ENCODE measurements around the gene MED20. TPM values are rescaled to one million over a fixed set of nuclear protein-coding genes. Genes with fewer than 3 reads are reported as not detected.
"Not testable (repeated sequence)": the region's sequence is repeated elsewhere in the genome, so short reads cannot be mapped to it uniquely, and the experiment has no call there.

The MED20 gene
- polyA plus RNA-seq, 1 donor: 26.0 TPM

- no peak for DNase-seq
- Histone ChIP-seq H3K4me1 (ENCODE audit: control insufficient read depth, insufficient read depth, low read length) (no peaks in the 10 kb centered on the region), H3K36me3 (ENCODE audit: control insufficient read depth, insufficient read depth, low read length) (no peaks in the 10 kb centered on the region), H3K4me3 (ENCODE audit: low read length) (no peak overlapping the region), H3K27ac (ENCODE audit: low read length) (no peak overlapping the region), H3K9me3 (ENCODE audit: control insufficient read depth, low read depth, low read length) (no peaks in the 10 kb centered on the region), H3K27me3 (ENCODE audit: control insufficient read depth, insufficient read depth, low read length) (no peaks in the 10 kb centered on the region)
- no CpG with 5 or more reads among the region's 1 CpG for whole genome bisulfite sequencing (ENCODE audit: insufficient coverage, low lambda C conversion rate)
Observed at GRCh38 chr6:41963371-41963770, 42.4 kb upstream of the MED20 start.

GRCh38 chr6:41960028-41960427, 39.1 kb upstream of the MED20 start:
- Histone ChIP-seq H3K27me3 (ENCODE audit: control insufficient read depth, insufficient read depth, low read length) (no peaks in the 10 kb centered on the region), H3K36me3 (ENCODE audit: control insufficient read depth, insufficient read depth, low read length) (no peaks in the 10 kb centered on the region), H3K9me3 (ENCODE audit: control insufficient read depth, low read depth, low read length) (no peaks in the 10 kb centered on the region), H3K4me1 (ENCODE audit: control insufficient read depth, insufficient read depth, low read length) (no peaks in the 10 kb centered on the region), H3K27ac (ENCODE audit: low read length) (no peak overlapping the region), H3K4me3 (ENCODE audit: low read length) (no peak overlapping the region)
- WGBS (ENCODE audit: insufficient coverage, low lambda C conversion rate): 100% methylated on average over 2 of the region's 4 CpGs
- DNase-seq: no peak

GRCh38 chr6:41958022-41958856, 37.3 kb upstream of the MED20 start:
- 100% methylated on average over 2 of the region's 6 CpGs for whole genome bisulfite sequencing (ENCODE audit: insufficient coverage, low lambda C conversion rate)
- Histone ChIP-seq H3K27me3 (ENCODE audit: control insufficient read depth, insufficient read depth, low read length) (no peaks in the 10 kb centered on the region), H3K4me3 (ENCODE audit: low read length) (no peak overlapping the region), H3K9me3 (ENCODE audit: control insufficient read depth, low read depth, low read length) (no peaks in the 10 kb centered on the region), H3K27ac (ENCODE audit: low read length) (no peak overlapping the region), H3K36me3 (ENCODE audit: control insufficient read depth, insufficient read depth, low read length) (no peaks in the 10 kb centered on the region), H3K4me1 (ENCODE audit: control insufficient read depth, insufficient read depth, low read length) (no peaks in the 10 kb centered on the region)
- DNase-seq: no peak

- no peaks in the 10 kb centered on the region for H3K4me1 ChIP-seq (ENCODE audit: control insufficient read depth, insufficient read depth, low read length)
- no peaks in the 10 kb centered on the region for H3K9me3 ChIP-seq (ENCODE audit: control insufficient read depth, low read depth, low read length)
- no CpG with 5 or more reads among the region's 4 CpGs for WGBS (ENCODE audit: insufficient coverage, low lambda C conversion rate)
Observed at GRCh38 chr6:41957117-41957516, 36.2 kb upstream of the MED20 start.

GRCh38 chr6:41955412-41955811, 34.5 kb upstream of the MED20 start:
- H3K36me3 ChIP-seq (ENCODE audit: control insufficient read depth, insufficient read depth, low read length): no peaks in the 10 kb centered on the region
- no peaks in the 10 kb centered on the region for H3K4me1 ChIP-seq (ENCODE audit: control insufficient read depth, insufficient read depth, low read length)
- H3K27me3 ChIP-seq (ENCODE audit: control insufficient read depth, insufficient read depth, low read length): no peaks in the 10 kb centered on the region
- no peak overlapping the region for H3K4me3 ChIP-seq (ENCODE audit: low read length)
- H3K9me3 ChIP-seq (ENCODE audit: control insufficient read depth, low read depth, low read length): no peaks in the 10 kb centered on the region
- 100% methylated on average over 1 of the region's 2 CpGs for whole genome bisulfite sequencing (ENCODE audit: insufficient coverage, low lambda C conversion rate)
- DNase-seq: no peak
- no peak overlapping the region for H3K27ac ChIP-seq (ENCODE audit: low read length)

More at GRCh38 chr6:41957117-41957516, 36.2 kb upstream of the MED20 start:
- DNase-seq: no peak
- Histone ChIP-seq H3K36me3 (ENCODE audit: control insufficient read depth, insufficient read depth, low read length) (no peaks in the 10 kb centered on the region), H3K27me3 (ENCODE audit: control insufficient read depth, insufficient read depth, low read length) (no peaks in the 10 kb centered on the region), H3K4me3 (ENCODE audit: low read length) (no peak overlapping the region), H3K27ac (ENCODE audit: low read length) (no peak overlapping the region)

- Histone ChIP-seq H3K4me1 (ENCODE audit: control insufficient read depth, insufficient read depth, low read length) (no peaks in the 10 kb centered on the region), H3K4me3 (ENCODE audit: low read length) (no peak overlapping the region), H3K27me3 (ENCODE audit: control insufficient read depth, insufficient read depth, low read length) (no peaks in the 10 kb centered on the region), H3K36me3 (ENCODE audit: control insufficient read depth, insufficient read depth, low read length) (no peaks in the 10 kb centered on the region), H3K27ac (ENCODE audit: low read length) (no peak overlapping the region), H3K9me3 (ENCODE audit: control insufficient read depth, low read depth, low read length) (no peaks in the 10 kb centered on the region)
- no CpG with 5 or more reads among the region's 2 CpGs for WGBS (ENCODE audit: insufficient coverage, low lambda C conversion rate)
- no peak for DNase-seq
Observed at GRCh38 chr6:41954668-41955067, 33.7 kb upstream of the MED20 start.

GRCh38 chr6:41947581-41948220, 26.8 kb upstream of the MED20 start:
- Histone ChIP-seq H3K4me3 (ENCODE audit: low read length) (no peak overlapping the region), H3K9me3 (ENCODE audit: control insufficient read depth, low read depth, low read length) (no peaks in the 10 kb centered on the region), H3K4me1 (ENCODE audit: control insufficient read depth, insufficient read depth, low read length) (no peaks in the 10 kb centered on the region), H3K36me3 (ENCODE audit: control insufficient read depth, insufficient read depth, low read length) (no peaks in the 10 kb centered on the region), H3K27ac (ENCODE audit: low read length) (no peak overlapping the region), H3K27me3 (ENCODE audit: control insufficient read depth, insufficient read depth, low read length) (no peaks in the 10 kb centered on the region)
- DNase-seq: no peak
- WGBS (ENCODE audit: insufficient coverage, low lambda C conversion rate): 93% methylated on average over 2 of the region's 10 CpGs

GRCh38 chr6:41943456-41943855, 22.5 kb upstream of the MED20 start:
- no peaks in the 10 kb centered on the region for H3K9me3 ChIP-seq (ENCODE audit: control insufficient read depth, low read depth, low read length)
- DNase-seq: no peak
- H3K27me3 ChIP-seq (ENCODE audit: control insufficient read depth, insufficient read depth, low read length): no peaks in the 10 kb centered on the region
- peaks cover 24% of the 10 kb centered on the region for H3K4me1 ChIP-seq (ENCODE audit: control insufficient read depth, insufficient read depth, low read length)
- H3K4me3 ChIP-seq (ENCODE audit: low read length): no peak overlapping the region
- H3K27ac ChIP-seq (ENCODE audit: low read length): no peak overlapping the region
- H3K36me3 ChIP-seq (ENCODE audit: control insufficient read depth, insufficient read depth, low read length): no peaks in the 10 kb centered on the region

GRCh38 chr6:41942882-41943281, 21.9 kb upstream of the MED20 start:
- peaks cover 30% of the 10 kb centered on the region for H3K4me1 ChIP-seq (ENCODE audit: control insufficient read depth, insufficient read depth, low read length)
- DNase-seq; H3K27ac ChIP-seq (ENCODE audit: low read length); H3K27me3 ChIP-seq (ENCODE audit: control insufficient read depth, insufficient read depth, low read length); H3K4me3 ChIP-seq (ENCODE audit: low read length); H3K9me3 ChIP-seq (ENCODE audit: control insufficient read depth, low read depth, low read length); H3K36me3 ChIP-seq (ENCODE audit: control insufficient read depth, insufficient read depth, low read length): not testable (repeated sequence)
- WGBS (ENCODE audit: insufficient coverage, low lambda C conversion rate): no CpG with 5 or more reads among the region's 14 CpGs

- H3K4me1 ChIP-seq (ENCODE audit: control insufficient read depth, insufficient read depth, low read length): peaks cover 35% of the 10 kb centered on the region
- peaks cover 3% of the 10 kb centered on the region for H3K36me3 ChIP-seq (ENCODE audit: control insufficient read depth, insufficient read depth, low read length)
- H3K27me3 ChIP-seq (ENCODE audit: control insufficient read depth, insufficient read depth, low read length): no peaks in the 10 kb centered on the region
- WGBS (ENCODE audit: insufficient coverage, low lambda C conversion rate): 89% methylated on average over 3 of the region's 20 CpGs
- DNase-seq: peak in 1 of 2 donors; percentile 19
- peak overlapping the region; percentile 45 for H3K27ac ChIP-seq (ENCODE audit: low read length)
- no peaks in the 10 kb centered on the region for H3K9me3 ChIP-seq (ENCODE audit: control insufficient read depth, low read depth, low read length)
- H3K4me3 ChIP-seq (ENCODE audit: low read length): peak overlapping the region; percentile 55
Observed at GRCh38 chr6:41942067-41942851, 21.3 kb upstream of the MED20 start.

Data from large intestine (tissue), 3 donors.